Kidney epithelial cell (primary cell): ENCODE data around the gene KCNG2. TPM values are rescaled to one million over a fixed set of nuclear protein-coding genes. Genes with fewer than 3 reads are reported as not detected.

Source experiments
- DNase-seq: peaks from one replicate; pipeline ENCODE4 v3.0.0-alpha.2; 2010; ENCODE audit warnings: low read depth
- H3K27me3 ChIP-seq: 2 replicates; pipeline ENCODE4 v1.6.0; 2011; ENCODE audit warnings: low read length; ENCODE audit not compliant: control insufficient read depth, insufficient read depth
- H3K36me3 ChIP-seq: 2 replicates; pipeline ENCODE4 v1.5.1; 2011; ENCODE audit warnings: low read length; ENCODE audit not compliant: control insufficient read depth, insufficient read depth
- H3K4me3 ChIP-seq: 2 replicates; pipeline ENCODE4 v1.5.1; 2011; ENCODE audit warnings: low read depth, mild to moderate bottlenecking, control low read depth, low read length
- total RNA-seq: library from RNA; depleted of rRNA; stranded (reverse); fragments of >200 nt; gene quantifications from 2 replicates; pipeline ENCODE4 v1.2.3, GENCODE V29; 2015
- TF ChIP-seq, protein P1 (sequence below): IDR thresholded peaks from 2 replicates; pipeline ENCODE4 v1.5.1; 2011; ENCODE audit warnings: mild to moderate bottlenecking, moderate library complexity, low read length, control low read depth, inconsistent platforms; ENCODE audit not compliant: insufficient read depth, poor library complexity, severe bottlenecking

Gene KCNG2
- total RNA-seq, 1 donor from 2014 or later: not detected

DNA sequence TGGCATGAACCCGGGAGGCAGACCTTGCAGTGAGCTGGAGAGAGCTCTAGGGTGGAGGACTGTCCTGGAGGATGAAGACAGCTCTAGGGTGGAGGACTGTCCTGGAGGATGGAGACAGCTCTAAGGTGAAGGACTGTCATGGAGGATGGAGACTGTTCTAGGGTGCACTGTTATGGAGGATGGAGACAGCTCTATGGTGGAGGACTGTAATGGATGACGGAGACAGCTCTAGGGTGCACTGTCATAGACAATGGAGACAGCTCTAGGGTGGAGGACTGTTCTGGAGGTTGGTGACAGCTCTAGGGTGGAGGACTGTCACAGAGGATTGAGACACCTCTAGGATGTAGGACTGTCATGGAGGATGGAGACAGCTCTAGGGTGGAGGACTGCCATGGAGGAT lies 21.1 kb upstream of the KCNG2 start:
- TF ChIP-seq, protein P1, sequence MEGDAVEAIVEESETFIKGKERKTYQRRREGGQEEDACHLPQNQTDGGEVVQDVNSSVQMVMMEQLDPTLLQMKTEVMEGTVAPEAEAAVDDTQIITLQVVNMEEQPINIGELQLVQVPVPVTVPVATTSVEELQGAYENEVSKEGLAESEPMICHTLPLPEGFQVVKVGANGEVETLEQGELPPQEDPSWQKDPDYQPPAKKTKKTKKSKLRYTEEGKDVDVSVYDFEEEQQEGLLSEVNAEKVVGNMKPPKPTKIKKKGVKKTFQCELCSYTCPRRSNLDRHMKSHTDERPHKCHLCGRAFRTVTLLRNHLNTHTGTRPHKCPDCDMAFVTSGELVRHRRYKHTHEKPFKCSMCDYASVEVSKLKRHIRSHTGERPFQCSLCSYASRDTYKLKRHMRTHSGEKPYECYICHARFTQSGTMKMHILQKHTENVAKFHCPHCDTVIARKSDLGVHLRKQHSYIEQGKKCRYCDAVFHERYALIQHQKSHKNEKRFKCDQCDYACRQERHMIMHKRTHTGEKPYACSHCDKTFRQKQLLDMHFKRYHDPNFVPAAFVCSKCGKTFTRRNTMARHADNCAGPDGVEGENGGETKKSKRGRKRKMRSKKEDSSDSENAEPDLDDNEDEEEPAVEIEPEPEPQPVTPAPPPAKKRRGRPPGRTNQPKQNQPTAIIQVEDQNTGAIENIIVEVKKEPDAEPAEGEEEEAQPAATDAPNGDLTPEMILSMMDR: no peak
- DNase-seq: no peak
- Histone ChIP-seq H3K27me3 (peaks cover 13% of the 10 kb centered on the region), H3K4me3 (no peak overlapping the region), H3K36me3 (no peaks in the 10 kb centered on the region)

DNA sequence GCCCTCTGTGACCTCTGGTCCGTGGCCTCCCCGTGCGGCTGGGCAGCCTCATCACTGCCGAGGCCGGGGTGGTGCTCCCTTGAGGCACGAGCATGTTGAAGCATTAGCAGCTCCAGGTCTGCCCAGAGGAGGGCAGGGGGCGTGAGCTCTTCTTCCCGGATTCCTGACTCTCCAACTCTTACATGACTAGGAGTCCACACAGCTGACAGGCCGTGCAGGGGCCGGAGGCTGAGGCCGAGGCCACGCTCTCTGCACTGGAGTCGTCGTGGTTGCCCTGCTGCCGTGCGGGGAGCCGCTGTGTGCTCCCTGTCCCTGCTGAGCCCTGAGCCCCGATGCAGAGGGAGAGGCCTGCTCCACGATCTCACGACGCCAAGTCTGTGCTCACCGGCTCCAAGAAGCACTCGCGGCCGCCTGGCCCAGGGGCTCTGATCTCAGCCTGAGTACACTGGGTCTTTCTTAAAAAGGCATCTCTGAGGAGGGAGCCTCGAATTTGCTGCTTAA lies 19.4 kb upstream of the KCNG2 start:
- no peaks in the 10 kb centered on the region for H3K27me3 ChIP-seq
- H3K36me3 ChIP-seq: no peaks in the 10 kb centered on the region
- DNase-seq: no peak
- TF ChIP-seq, protein P1: no peak
- H3K4me3 ChIP-seq: no peak overlapping the region

DNA sequence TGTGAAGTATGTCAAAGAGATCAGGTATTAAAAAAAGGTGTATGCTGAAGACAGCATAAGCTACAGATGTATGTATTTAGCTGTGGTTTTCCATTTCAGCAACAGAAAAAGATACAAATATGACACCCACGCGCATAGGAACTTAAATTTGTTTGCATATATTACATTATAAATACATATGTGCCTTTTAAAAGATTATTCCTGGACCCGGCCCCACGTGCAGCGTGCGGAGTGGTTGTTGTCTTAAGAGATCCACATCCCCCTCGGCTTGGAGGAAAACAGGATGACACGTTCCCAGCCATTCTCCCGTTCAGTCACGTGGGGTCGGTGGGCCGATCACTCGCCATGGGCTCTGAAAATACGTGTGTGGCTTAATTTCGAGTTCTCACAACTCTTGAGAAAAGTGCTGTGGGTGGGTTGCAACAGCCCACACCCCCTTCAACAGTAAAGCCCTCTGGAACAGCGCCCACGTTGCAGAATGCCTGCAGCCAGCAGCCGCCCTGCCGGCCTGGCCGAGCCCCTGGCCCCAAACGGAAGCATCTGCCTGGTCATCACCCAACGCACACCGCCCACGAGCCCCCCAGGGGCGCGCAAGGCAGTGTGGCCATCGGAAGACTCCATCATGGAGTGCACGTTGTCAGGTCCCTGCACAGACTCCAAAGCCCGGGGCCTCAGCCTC lies 18.6 kb upstream of the KCNG2 start:
- DNase-seq: no peak
- H3K27me3 ChIP-seq: no peaks in the 10 kb centered on the region
- no peaks in the 10 kb centered on the region for H3K36me3 ChIP-seq
- TF ChIP-seq, protein P1: no peak
- no peak overlapping the region for H3K4me3 ChIP-seq

DNA sequence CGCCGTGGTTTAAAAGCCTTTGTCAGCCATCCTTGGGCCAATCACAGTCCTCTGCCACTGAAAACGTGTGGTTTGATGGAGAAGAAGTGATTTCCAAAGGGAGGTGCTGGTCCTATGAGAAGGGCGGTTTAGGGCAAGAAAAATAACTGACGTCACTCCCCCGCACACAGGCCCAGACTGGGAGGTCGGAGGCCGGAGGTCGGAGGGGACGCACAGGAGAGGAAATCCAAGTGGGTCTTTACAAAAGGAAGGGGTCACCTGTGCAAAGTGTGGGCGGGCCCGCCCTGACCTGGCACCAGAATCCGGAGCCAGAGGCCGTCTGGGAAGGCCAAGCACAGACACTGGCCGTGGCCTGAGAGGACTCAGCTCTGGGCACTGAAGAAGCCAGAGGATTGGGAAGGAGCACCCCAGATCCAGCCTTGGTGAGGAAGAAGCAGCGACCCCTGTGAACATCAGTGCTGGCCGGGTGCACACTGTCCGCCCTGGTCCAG lies 18.0 kb upstream of the KCNG2 start:
- no peak for DNase-seq
- H3K27me3 ChIP-seq: peaks cover 5% of the 10 kb centered on the region
- H3K4me3 ChIP-seq: no peak overlapping the region
- TF ChIP-seq, protein P1: no peak
- H3K36me3 ChIP-seq: no peaks in the 10 kb centered on the region

DNA sequence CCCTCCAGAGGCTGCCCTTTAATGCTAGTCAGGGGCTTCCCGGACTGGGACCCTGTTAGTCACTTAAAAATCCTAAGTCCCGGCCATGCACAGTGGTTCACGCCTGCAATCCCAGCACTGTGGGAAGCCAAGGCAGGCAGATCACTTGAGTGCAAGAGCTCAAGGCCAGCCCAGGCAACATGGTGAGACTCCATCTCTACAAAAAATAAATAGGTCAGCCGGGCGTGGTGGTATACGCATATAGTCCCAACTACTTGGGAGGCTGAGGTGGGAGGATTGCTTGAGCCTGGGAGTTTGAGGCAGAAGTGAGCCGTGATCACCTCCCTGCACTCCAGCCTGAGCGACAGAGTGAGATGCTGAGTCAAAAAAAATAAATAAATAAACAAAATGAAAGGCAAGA lies 17.2 kb upstream of the KCNG2 start:
- TF ChIP-seq, protein P1: no peak
- H3K4me3 ChIP-seq: no peak overlapping the region
- peaks cover 6% of the 10 kb centered on the region for H3K27me3 ChIP-seq
- H3K36me3 ChIP-seq: no peaks in the 10 kb centered on the region
- no peak for DNase-seq
